Stimulated activated CD8-positive, alpha-beta memory T cell treated with anti-CD3 and anti-CD28 coated beads, Interleukin-12 subunit alpha, Interleukin-12 subunit beta, amount 100 ng/mL, for 24 hours (primary cell): ENCODE measurements around the gene SLMAP.

Source experiments
- DNase-seq: peaks from one replicate; pipeline ENCODE4 v3.0.0-alpha.2; 2020; ENCODE audit errors: extremely low read depth

SLMAP gene

DNA sequence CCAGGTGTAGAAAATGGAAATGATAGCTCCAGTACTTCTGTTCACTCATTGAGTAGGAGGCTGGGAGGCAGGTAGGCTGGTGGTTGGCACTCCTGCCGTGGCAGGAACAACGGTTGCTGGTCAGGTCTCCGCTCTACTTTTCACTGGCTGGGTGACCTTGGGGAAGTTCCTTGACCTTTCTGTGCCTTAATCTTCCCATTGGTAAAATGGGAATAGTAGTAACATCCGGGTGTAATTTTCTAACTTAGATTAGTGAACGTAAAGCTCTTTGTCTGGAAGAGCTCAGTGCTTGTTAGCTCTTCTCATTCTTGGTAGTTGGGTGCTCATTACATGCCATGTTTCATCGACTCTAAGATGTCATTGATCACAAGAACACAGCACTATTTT lies 206.3 kb downstream of the SLMAP start:
- DNase-seq, result no peak

DNA sequence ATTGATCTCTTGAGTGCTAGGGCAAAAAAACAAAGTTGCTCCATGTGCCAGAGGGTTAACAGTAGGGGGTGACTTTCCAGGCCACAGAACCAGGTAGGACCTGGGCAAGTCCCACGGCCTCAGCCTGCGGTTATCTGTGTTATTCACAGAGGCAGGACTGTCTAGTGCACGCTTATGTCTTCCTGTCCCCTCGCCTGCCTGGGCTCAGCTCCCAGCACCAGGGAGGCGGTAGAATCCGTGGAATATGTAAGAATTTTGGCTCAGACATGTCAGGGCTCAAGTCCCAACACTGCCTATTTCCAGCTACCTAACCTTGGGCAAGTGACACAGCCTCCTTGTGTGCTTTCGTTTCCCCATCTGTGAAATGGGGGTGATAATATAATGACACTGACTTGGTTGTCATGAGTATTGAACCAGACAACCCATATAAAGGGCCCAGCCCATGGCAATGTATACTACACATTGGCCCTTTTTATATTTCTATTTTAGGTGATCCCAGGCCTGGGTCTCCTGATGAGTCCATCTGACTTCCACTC lies 207.8 kb downstream of the SLMAP start:
- no peak for DNase-seq

DNA sequence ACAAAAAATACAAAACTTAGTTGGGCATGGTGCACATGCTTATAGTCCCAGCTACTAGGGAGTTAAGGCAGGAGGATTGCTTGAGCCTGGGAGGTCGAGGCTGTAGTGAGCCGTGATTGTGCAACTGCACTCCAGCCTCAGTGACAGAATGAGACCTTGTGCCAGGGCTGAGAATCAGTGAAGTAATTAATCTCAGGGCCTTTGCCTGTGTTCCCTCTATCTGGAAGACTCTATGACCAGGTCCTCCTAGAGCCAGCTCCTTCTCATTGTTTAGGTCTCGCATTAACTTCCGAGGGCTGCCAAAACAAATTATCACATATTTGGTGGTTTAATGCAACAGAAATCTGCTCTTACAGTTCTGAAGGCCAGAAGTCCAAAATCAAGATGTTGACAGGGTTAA lies 210.7 kb downstream of the SLMAP start:
- DNase-seq, result no peak

DNA sequence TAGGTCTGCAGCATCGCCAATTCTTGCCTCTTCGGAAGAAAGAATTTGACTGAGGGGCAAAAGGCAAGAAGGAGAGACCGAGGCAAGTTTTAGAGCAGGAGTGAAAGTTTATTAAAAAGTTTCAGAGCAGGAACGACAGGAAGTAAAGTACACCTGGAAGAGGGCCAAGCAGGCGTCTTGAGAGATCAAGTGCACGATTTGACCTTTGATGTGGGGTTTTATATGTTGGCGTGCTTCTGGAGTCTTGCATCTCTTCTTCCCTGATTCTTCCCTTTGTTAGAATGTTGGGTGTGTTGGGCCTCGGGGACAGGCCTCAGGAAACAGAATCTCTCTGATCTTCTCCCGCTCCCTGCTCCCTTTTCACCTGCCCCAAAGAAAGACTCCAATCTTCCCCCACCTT lies 211.5 kb downstream of the SLMAP start:
- DNase-seq, result no peak

DNA sequence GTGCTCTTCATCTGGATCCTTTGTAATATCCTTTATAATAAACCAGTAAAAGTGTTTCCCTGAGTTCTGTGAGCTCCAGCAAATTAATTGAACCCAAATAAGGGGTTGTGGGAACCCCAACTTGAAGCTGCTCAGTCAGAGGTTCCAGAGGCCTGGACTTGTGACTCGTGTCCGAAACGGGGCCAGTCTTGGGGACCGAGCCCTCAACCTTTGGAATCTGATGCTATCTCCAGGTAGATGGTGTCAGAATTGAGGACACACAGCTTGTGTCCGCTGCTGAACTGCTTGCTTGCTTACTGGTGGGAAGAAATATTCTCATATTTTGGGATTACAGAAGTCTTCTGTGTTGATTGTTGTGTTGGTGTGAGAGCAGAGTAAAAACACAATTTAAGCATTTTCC lies 212.4 kb downstream of the SLMAP start:
- no peak for DNase-seq

DNA sequence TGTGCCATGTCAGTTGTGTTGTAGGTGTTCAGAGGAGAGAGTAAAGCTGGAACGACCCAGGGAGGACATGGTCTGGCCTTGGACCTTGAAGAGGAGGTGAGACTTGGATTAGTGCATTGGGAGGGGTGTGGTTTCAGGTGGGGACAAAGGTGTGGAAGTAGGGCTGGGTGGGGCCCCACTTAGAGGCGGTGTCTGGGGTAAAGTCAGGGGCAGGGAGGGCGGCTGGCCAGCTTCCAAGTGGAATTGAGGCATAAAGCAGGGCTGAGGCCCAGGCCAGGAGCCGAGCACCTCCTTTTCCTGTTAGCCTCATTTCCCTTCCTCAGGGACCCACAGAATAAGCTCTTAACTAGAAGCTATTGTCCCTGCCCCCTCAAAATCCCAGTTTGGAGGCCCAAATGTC lies 215.9 kb downstream of the SLMAP start:
- no peak for DNase-seq

DNA sequence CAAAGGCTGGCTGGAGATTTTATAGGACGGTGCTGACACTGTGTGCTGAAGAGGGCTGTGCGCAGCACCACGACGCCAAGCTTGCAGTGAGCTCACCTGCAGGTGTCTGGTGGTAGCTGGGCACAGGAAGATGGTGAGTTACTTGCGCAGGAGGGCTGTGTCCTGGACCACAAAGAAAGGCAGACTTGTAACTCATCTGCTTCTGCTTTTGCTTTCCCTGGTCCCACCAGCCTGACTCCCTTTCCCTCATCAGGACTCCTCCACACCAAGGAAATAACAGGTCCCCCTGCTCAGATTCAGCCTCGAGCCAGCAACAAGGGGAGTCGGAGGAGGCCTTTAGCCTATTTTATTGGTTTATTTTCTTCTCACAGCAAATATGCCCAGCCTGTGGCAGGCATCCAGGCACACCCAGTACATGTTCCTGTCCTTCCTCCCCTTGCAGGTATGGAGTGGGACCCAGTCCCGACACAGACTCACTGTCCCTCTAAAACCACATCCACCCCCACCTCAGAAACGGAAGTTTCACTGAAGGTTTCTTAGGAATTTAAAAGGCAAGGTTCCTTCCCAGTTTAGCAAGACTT lies 216.5 kb downstream of the SLMAP start:
- no peak for DNase-seq

DNA sequence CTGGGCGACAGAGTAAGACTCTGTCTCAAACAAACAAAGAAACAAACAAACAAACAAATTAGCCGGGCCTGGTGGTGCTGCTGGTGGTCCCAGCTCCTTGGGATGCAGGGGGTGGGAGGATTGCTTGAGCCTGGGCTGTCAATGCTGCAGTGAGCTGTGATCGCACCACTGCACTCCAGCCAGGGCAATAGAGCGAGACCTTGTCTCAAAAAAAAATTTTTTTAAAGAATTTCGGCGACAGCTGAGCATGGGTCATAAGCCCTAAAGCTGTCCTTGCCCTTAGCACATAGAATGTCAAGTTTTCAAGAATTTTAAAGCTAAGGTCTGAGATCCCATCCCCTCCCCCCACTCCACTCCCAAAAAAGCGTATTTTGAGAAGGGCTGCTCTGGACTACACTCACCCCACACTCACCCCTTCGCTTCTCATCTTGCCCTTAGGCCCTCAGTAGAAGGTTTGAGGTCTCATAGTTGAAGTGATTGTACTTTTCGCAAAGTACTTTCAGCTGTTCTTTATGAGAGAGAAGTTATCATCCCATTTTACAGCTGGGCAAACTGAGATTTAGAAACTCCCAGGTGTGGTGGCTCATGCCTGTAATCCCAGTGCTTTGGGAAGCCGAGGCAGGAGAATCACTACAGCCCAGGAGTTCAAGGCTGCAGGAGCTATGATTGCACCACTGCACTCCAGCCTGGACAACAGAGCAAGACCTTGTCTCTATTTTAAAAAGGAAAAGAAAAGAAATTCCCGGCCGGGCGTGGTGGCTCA lies 217.8 kb downstream of the SLMAP start:
- DNase-seq, result no peak

DNA sequence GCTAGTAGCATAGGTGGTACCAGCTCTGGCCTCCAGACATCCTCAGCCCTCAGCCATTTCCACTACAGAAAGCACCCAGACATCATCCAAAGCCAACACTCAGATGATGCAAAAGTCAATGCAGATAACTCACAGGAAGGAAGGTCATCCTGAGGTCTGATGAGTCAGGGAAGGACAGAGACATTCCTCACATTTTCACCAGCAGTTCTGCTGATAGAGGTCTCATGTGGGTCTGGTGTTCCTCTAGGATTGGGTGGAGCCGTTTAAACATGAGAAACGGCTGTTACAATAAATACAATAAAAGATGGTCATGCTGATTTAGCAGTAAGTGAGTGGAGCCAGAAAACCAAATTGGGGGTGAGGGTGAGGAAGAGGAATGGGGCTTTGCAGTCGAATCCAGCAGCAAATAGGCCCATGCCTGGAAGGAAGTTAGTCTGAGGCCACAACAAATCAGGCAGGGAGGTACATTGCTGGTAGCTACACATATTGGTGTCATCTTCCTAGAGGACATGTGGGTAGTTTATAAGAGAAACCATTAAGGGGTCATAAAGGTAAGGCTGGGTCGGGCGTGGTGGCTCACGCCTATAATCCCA lies 218.8 kb downstream of the SLMAP start:
- no peak for DNase-seq

DNA sequence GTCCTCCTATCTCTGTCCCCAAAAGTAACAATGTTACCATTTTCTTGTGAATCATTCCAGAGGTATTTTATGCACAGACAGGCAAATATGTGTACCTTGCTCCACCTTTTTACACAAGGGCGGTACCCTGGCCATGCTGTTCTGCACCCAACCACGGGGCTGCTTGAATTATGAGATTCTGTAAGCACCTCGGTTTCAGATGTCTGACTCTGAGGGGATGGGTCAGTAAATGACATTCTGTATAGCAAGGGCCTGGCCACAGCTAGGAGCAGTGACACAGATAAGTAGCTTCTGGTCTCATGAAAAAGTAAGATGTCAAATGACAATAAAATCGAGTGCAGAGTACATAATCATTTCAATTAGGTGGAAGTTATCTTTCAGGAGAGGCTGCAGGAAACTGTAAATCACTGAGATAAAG lies 221.7 kb downstream of the SLMAP start:
- no peak for DNase-seq

DNA sequence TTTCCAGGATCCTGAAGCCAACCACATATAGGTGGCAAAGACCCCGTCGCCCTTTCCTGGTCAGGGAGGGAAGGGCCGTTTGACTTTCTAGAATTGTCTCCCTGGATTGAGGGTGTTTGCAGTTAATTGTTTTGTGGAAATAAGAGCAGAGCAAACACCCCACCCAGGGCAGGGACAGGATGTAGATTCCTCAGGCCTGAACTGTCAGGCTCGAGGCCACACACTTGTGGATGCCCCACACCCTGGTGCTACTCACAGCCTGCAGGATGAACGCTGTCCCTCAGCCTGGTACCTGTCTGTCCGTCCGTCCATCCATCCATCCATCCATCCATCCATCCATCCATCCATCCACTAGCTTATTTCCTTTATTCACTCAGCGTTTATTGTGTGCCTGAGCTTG lies 222.2 kb downstream of the SLMAP start:
- no peak for DNase-seq
